ENCODE results near the gene RTN4. TPM values are rescaled to one million over a fixed set of nuclear protein-coding genes. Genes with fewer than 3 reads are reported as not detected.

RTN4 gene
- total RNA-seq, 4 donors from 2014 or later, result 95.8 to 179 (median 129) TPM

- Histone ChIP-seq H3K4me1 (peaks cover 0 to 25% (median 0%) of the 10 kb centered on the region in 3 donors), H3K27me3 (no peaks in the 10 kb centered on the region), H3K36me3 (no peaks in the 10 kb centered on the region), H3K4me3 (no peak overlapping the region), H3K27ac (no peak overlapping the region), H3K9me3 (no peaks in the 10 kb centered on the region)
- 85 to 97% methylated on average over 4 of the region's 8 CpGs for WGBS, 2 donors
- intact Hi-C loops (cut with DNase I), result no loop called here
- DNase-seq, result no peak
- TF ChIP-seq POLR2A (IDR thresholded peaks at IDR 0.05), result no peak
- no peak for TF ChIP-seq CTCF (IDR thresholded peaks at IDR 0.05)
Measured at GRCh38 chr2:54954158-54954557, 96.1 kb downstream of the RTN4 start.

GRCh38 chr2:54952978-54953456 lies 97.2 kb downstream of the RTN4 start:
- no peaks in the 10 kb centered on the region for H3K9me3 ChIP-seq
- no peaks in the 10 kb centered on the region for H3K36me3 ChIP-seq
- no peak overlapping the region for H3K4me3 ChIP-seq
- peaks cover 7 to 36% (median 11%) of the 10 kb centered on the region in 3 donors for H3K4me1 ChIP-seq
- intact Hi-C loops (cut with DNase I), result no loop called here
- WGBS, 2 donors, result 66 to 67% methylated on average over 9 of the region's 9 CpGs
- DNase-seq, result no peak
- no peaks in the 10 kb centered on the region for H3K27me3 ChIP-seq
- TF ChIP-seq POLR2A (IDR thresholded peaks at IDR 0.05), result no peak
- TF ChIP-seq CTCF (IDR thresholded peaks at IDR 0.05), result no peak
- no peak overlapping the region for H3K27ac ChIP-seq

GRCh38 chr2:54952425-54952824 lies 97.8 kb downstream of the RTN4 start:
- no peak overlapping the region for H3K4me3 ChIP-seq
- WGBS, 2 donors, result 55 to 67% methylated on average over 4 to 5 of the region's 5 CpGs
- H3K36me3 ChIP-seq, result no peaks in the 10 kb centered on the region
- intact Hi-C loops (cut with DNase I), result no loop called here
- TF ChIP-seq POLR2A (IDR thresholded peaks at IDR 0.05) (no peak), CTCF (IDR thresholded peaks at IDR 0.05) (no peak)
- no peak for DNase-seq
- no peaks in the 10 kb centered on the region for H3K9me3 ChIP-seq
- peaks cover 7 to 42% (median 16%) of the 10 kb centered on the region in 3 donors for H3K4me1 ChIP-seq
- H3K27me3 ChIP-seq, result no peaks in the 10 kb centered on the region
- H3K27ac ChIP-seq, result no peak overlapping the region

GRCh38 chr2:54950811-54951210 lies 99.4 kb downstream of the RTN4 start:
- WGBS, 2 donors, result 97 to 100% methylated on average over 1 to 3 of the region's 3 CpGs
- Histone ChIP-seq H3K27ac (no peak overlapping the region), H3K27me3 (no peaks in the 10 kb centered on the region), H3K4me3 (no peak overlapping the region), H3K9me3 (no peaks in the 10 kb centered on the region), H3K4me1 (peaks cover 16 to 48% (median 21%) of the 10 kb centered on the region in 3 donors), H3K36me3 (no peaks in the 10 kb centered on the region)
- intact Hi-C loops (cut with DNase I), result no loop called here
- DNase-seq, result no peak
- TF ChIP-seq CTCF (IDR thresholded peaks at IDR 0.05), result no peak
- TF ChIP-seq POLR2A (IDR thresholded peaks at IDR 0.05), result no peak

GRCh38 chr2:54949431-54949830 lies 100.8 kb downstream of the RTN4 start:
- Histone ChIP-seq H3K4me1 (peaks cover 16 to 49% (median 25%) of the 10 kb centered on the region in 3 donors), H3K4me3 (no peak overlapping the region), H3K36me3 (no peaks in the 10 kb centered on the region), H3K9me3 (no peaks in the 10 kb centered on the region), H3K27me3 (no peaks in the 10 kb centered on the region), H3K27ac (peak overlapping the region in 1 of 4 donors; percentile 90)
- 94 to 97% methylated on average over 6 of the region's 6 CpGs for WGBS, 2 donors
- DNase-seq, result no peak
- intact Hi-C loops (cut with DNase I), result no loop called here
- no peak for TF ChIP-seq CTCF (IDR thresholded peaks at IDR 0.05)
- no peak for TF ChIP-seq POLR2A (IDR thresholded peaks at IDR 0.05)
